Measurements from ENCODE around the gene MARK3. TPM values are rescaled to one million over a fixed set of nuclear protein-coding genes. Genes with fewer than 3 reads are reported as not detected.

The MARK3 gene
- total and polyA plus RNA-seq, 10 of the 15 experiments (the other 5 are each of a cell fraction or from before 2014, with no cell fraction given) = 10.7 to 75.1 (median 41.4) TPM

DNA sequence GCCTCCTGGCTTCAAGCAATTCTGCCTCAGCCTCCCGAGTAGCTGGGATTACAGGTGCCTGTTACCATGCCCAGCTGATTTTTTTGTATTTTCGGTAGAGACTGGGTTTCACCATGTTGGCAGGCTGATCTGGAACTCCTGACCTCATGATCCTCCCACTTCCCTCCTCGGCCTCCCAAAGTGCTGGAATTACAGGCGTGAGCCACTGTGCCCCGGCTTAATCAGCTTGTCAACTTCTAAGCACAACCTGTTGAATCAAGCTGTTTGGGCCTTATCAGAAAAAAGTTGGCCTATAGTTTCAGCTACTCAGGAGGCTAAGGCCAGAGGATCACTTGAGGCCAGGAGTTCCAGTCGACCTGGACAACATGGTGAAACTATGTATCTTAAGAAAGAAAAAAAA, 7.9 kb downstream of the MARK3 start:
- no peak overlapping the region for H3K9ac ChIP-seq (ENCODE audit: control insufficient read depth, insufficient read depth, low read length)
- in situ Hi-C loops (cut with MboI) = no loop called here
- peaks cover 22% of the 10 kb centered on the region for H3K4me1 ChIP-seq (ENCODE audit: control insufficient read depth, insufficient read depth, low read length)
- TF ChIP-seq BHLHE40 (IDR thresholded peaks at IDR 0.05; ENCODE audit: borderline replicate concordance in 1 of 2, low read depth in 2 of 2, low read length in 1 of 2) (no peak), ZNF217 (IDR thresholded peaks at IDR 0.05) (no peak), ESRRA (IDR thresholded peaks at IDR 0.05; ENCODE audit: low read length) (no peak), IKZF1 (conservative IDR thresholded peaks at IDR 0.05) (no peak), CHD1 (IDR thresholded peaks at IDR 0.05; ENCODE audit: low read depth, low read length) (no peak), USF1 (IDR thresholded peaks at IDR 0.05; ENCODE audit: borderline replicate concordance, extremely low read length, insufficient read depth, low read depth, low read length) (no peak), NFXL1 (IDR thresholded peaks at IDR 0.05; ENCODE audit: borderline replicate concordance) (no peak), YBX1 (IDR thresholded peaks at IDR 0.05) (no peak), ZNF207 (IDR thresholded peaks at IDR 0.05; ENCODE audit: borderline replicate concordance) (no peak), POU2F2 (IDR thresholded peaks at IDR 0.05; ENCODE audit: borderline replicate concordance, low read depth, low read length) (no peak), BMI1 (IDR thresholded peaks at IDR 0.05; ENCODE audit: borderline replicate concordance) (no peak), SIN3A (IDR thresholded peaks at IDR 0.05; ENCODE audit: low read depth, low read length) (no peak), NR2F1 (conservative IDR thresholded peaks at IDR 0.05) (no peak)
- TF ChIP-seq, protein P1, sequence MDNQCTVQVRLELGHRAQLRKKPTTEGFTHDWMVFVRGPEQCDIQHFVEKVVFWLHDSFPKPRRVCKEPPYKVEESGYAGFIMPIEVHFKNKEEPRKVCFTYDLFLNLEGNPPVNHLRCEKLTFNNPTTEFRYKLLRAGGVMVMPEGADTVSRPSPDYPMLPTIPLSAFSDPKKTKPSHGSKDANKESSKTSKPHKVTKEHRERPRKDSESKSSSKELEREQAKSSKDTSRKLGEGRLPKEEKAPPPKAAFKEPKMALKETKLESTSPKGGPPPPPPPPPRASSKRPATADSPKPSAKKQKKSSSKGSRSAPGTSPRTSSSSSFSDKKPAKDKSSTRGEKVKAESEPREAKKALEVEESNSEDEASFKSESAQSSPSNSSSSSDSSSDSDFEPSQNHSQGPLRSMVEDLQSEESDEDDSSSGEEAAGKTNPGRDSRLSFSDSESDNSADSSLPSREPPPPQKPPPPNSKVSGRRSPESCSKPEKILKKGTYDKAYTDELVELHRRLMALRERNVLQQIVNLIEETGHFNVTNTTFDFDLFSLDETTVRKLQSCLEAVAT (IDR thresholded peaks at IDR 0.05) = no peak
- TF ChIP-seq, protein P2, sequence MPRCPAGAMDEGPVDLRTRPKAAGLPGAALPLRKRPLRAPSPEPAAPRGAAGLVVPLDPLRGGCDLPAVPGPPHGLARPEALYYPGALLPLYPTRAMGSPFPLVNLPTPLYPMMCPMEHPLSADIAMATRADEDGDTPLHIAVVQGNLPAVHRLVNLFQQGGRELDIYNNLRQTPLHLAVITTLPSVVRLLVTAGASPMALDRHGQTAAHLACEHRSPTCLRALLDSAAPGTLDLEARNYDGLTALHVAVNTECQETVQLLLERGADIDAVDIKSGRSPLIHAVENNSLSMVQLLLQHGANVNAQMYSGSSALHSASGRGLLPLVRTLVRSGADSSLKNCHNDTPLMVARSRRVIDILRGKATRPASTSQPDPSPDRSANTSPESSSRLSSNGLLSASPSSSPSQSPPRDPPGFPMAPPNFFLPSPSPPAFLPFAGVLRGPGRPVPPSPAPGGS (IDR thresholded peaks at IDR 0.05; ENCODE audit: borderline replicate concordance, insufficient read depth, low read depth, low read length, poor library complexity, severe bottlenecking) = no peak
- TF ChIP-seq, protein P3, sequence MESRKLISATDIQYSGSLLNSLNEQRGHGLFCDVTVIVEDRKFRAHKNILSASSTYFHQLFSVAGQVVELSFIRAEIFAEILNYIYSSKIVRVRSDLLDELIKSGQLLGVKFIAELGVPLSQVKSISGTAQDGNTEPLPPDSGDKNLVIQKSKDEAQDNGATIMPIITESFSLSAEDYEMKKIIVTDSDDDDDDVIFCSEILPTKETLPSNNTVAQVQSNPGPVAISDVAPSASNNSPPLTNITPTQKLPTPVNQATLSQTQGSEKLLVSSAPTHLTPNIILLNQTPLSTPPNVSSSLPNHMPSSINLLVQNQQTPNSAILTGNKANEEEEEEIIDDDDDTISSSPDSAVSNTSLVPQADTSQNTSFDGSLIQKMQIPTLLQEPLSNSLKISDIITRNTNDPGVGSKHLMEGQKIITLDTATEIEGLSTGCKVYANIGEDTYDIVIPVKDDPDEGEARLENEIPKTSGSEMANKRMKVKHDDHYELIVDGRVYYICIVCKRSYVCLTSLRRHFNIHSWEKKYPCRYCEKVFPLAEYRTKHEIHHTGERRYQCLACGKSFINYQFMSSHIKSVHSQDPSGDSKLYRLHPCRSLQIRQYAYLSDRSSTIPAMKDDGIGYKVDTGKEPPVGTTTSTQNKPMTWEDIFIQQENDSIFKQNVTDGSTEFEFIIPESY (IDR thresholded peaks at IDR 0.05) = no peak

More for the DNA sequence above, 7.9 kb downstream of the MARK3 start:
- Histone ChIP-seq H3K36me3 (ENCODE audit: control insufficient read depth in 2 of 2, insufficient read depth in 2 of 2, low read length in 1 of 2) (no peaks in the 10 kb centered on the region), H3K4me2 (ENCODE audit: control insufficient read depth, insufficient read depth) (no peak overlapping the region), H3K79me2 (ENCODE audit: control insufficient read depth, insufficient read depth, low read length) (peaks cover 87% of the 10 kb centered on the region), H3K27me3 (replicated peaks in 1 of 2; ENCODE audit: control insufficient read depth in 2 of 2, insufficient read depth in 2 of 2, low read length in 1 of 2) (no peaks in the 10 kb centered on the region), H4K20me1 (ENCODE audit: control insufficient read depth, insufficient read depth) (peaks cover 6% of the 10 kb centered on the region), H3K27ac (ENCODE audit: control insufficient read depth, insufficient read depth) (no peak overlapping the region), H3K9me3 (replicated peaks; ENCODE audit: control insufficient read depth, insufficient read depth, low read length) (no peaks in the 10 kb centered on the region), H2AFZ (ENCODE audit: control insufficient read depth, low read depth, low read length) (no peak overlapping the region), H3K4me3 (no peak overlapping the region)
- no TSS peak for BruUV-seq (replicated peaks)
- ChIA-PET RAD21 (ENCODE audit: unreplicated experiment) (interaction anchor here (0.7 to 1.2 kb wide), 2 partner anchors 9 to 23 kb away, joined by 3 to 4 read pairs; no protein-coding TSS in a partner anchor), CTCF (interaction anchor here (0.6 to 6.0 kb wide), 12 partner anchors 11 to 287 kb away, joined by 3 to 99 read pairs (median 4); no protein-coding TSS in a partner anchor), POLR2A (interaction anchor here (0.6 to 1.5 kb wide), 5 partner anchors 9 to 799 kb away, joined by 3 to 4 read pairs (median 3); no protein-coding TSS in a partner anchor), SMC1A (ENCODE audit: uncharacterized antibody, unreplicated experiment) (interaction anchor here (1.1 to 4.3 kb wide), 4 partner anchors 24 to 87 kb away, joined by 3 to 22 read pairs (median 6); no protein-coding TSS in a partner anchor)
- WGBS (ENCODE audit: insufficient coverage, insufficient replicate concordance, low lambda C conversion rate, missing lambda C conversion rate) = 89% methylated on average over 6 of the region's 6 CpGs
- ATAC-seq = no peak
- DNase-seq (ENCODE audit: low read depth, low spot score) = no peak
- intact Hi-C loops (cut with micrococcal nuclease; ENCODE audit: unreplicated experiment) = no loop called here
- no peak for FAIRE-seq

All from GM12878 (cell line).